Ammon's horn (tissue), 1 donor: Measurements from ENCODE around the gene FOLR1.
A peak's percentile ranks its signal among the peaks of the same experiment; 100 is the strongest.
"Not testable (repeated sequence)": the region's sequence is repeated elsewhere in the genome, so short reads cannot be mapped to it uniquely, and the experiment has no call there.

Source experiments
- DNase-seq: peaks from one replicate; pipeline ENCODE4 v3.0.0-alpha.2; 2016; ENCODE audit warnings: low spot score

FOLR1 gene

DNA sequence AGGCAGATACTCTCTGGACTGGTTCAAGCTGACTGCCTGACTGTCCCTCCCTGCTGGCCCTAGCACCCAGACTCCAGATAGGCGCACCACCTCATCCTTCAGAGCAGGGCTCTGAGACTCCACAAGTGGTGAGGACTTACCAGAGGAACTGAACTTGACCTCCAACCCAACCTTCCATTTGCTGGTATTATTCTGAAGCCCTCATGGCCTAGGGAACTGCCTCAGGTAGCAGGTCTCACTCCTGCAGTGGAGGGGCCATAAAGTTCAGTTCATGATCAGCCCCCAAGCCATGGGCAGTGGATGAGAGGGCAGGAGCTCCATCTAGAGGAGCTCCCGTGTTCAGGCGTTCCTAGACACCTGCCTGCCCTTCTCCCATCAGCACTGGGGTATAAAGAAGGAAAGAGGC is 10.4 kb upstream of the FOLR1 start:
- not testable (repeated sequence) for DNase-seq

- no peak for DNase-seq
Observed at GRCh38 chr11:72188267-72188666, 3.7 kb upstream of the FOLR1 start.

DNA sequence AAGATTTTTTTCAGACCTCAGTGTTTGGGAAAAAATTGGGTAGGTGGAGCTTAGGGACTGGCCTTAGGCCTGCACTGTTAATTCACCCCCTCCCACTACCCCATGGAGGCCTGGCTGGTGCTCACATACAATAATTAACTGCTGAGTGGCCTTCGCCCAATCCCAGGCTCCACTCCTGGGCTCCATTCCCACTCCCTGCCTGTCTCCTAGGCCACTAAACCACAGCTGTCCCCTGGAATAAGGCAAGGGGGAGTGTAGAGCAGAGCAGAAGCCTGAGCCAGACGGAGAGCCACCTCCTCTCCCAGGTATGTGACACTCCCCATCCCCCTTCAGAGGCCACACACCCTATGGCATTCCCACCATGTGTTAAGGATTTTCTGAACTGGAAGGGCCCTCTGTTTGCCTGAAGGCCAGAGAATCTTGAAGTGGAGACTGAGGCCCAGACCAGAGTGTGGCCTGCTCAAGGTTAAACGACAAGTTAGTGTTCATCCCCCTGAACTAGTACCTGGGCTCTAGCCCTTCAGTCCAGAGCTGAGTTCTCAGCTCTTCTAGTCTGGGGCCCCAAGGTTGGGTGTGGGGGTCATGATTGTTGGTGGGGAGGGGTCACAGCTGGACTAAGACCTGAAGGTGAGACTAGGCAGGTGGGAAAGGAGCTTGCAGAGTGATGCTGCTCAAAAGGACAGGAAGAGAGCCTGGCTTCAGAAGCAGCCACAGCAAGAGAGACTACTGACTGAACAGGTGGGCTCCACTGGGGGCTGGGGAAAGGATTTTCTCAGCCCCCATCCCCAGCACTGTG is 2.3 kb upstream of the FOLR1 start:
- peak; percentile 60 for DNase-seq

DNA sequence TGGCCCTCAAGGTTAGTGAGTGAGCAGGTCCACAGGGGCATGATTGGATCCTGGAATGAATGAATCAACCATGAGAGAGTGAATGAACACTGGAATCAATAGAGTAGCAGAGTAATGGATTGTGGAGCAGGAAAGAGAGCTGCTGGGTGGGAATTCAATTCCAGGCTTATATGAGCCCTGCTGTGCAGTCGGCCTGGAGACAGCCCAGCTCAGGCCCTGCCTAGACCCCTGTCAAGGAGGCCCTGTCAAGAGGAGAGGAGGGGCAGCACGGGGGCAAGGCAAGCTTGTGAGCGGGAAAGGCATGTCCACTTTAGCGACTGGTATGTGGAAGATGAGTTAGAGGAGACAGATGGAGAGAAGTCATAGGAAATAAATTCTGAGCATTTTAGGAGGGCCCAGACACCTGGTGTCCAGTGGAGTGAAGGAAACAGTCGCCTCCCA is 1.3 kb upstream of the FOLR1 start:
- no peak for DNase-seq

DNA sequence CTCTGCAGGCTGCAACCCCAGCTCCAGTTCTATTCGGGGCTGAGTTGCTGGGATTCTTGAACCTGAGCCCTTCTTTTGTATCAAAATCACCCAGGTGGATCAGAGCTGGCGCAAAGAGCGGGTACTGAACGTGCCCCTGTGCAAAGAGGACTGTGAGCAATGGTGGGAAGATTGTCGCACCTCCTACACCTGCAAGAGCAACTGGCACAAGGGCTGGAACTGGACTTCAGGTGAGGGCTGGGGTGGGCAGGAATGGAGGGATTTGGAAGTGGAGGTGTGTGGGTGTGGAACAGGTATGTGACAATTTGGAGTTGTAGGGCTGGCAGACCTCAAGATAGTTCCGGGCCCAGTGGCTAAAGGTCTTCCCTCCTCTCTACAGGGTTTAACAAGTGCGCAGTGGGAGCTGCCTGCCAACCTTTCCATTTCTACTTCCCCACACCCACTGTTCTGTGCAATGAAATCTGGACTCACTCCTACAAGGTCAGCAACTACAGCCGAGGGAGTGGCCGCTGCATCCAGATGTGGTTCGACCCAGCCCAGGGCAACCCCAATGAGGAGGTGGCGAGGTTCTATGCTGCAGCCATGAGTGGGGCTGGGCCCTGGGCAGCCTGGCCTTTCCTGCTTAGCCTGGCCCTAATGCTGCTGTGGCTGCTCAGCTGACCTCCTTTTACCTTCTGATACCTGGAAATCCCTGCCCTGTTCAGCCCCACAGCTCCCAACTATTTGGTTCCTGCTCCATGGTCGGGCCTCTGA is 3.8 kb downstream of the FOLR1 start:
- no peak for DNase-seq

DNA sequence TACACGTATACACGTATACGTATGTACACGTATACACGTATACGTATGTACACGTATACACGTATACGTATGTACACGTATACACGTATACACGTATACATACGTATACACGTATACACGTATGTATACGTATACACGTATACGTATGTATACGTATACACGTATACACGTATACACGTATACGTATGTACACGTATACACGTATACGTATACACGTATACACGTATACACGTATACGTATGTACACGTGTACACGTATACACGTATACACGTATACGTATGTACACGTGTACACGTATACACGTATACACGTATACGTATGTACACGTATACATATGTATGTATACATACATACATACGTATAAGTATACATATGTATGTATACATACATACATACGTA is 9.5 kb downstream of the FOLR1 start:
- not testable (repeated sequence) for DNase-seq

- DNase-seq, result no peak
Observed at GRCh38 chr11:72202571-72202970, 10.6 kb downstream of the FOLR1 start.

DNA sequence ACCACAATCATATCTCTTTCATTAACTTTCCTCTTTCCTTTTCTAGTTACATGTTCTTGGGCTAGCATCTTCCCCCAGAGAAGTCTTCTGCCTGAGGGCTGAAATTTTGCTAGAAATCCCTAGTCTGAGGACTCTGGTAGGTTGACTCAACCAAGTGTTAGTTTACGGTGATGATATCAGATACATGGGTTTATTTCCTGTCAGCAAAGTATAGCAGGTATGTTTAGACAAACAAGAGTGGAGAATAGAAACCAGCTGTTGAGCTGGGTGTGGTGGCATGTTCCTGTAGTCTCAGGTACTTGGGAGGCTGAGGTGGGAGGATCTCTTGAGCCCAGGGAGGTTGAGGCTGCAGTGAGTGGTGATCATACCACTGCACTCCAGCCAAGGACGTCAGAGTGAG is 11.2 kb downstream of the FOLR1 start:
- DNase-seq, result no peak

GRCh38 chr11:72204886-72205285 is 12.9 kb downstream of the FOLR1 start:
- no peak for DNase-seq

DNA sequence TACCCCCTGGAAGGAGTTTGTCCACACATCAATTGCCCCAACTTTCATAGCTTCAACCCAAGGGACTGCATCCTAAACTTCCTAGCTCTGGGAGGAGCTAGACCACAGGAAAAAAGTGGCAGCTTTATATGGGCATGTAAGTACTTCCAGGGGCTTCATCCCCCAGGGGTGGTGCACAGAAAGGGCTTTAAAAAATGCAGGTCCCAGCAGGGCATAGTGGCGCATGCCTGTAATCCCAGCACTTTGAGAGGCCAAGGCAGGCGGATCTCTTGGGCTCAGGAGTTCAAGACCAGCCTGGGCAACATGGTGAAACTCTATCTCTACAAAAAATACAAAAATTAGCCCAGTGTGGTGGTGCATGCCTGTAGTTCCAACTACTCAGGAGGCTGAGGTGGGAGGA is 14.9 kb downstream of the FOLR1 start:
- DNase-seq, result not testable (repeated sequence)

DNA sequence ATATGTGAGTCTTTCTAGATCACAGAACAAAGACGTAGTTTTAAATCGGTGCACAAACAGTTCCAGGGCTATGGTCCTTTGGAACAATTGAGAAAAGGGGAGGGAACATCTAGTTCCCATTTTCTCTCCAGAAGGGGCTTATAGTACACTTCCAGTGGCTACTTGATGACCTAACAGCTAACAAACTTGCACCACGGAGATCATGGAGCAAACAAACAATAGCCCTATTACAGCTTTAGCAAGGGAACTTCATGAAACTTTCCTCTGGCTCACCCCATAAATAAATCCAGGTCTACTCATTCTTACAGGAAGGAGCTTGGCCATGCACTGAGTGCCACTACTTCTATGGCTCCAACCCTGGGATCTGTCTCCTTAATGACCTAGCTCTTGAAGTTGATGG is 16.3 kb downstream of the FOLR1 start:
- DNase-seq, result no peak

- DNase-seq, result no peak
Observed at GRCh38 chr11:72209101-72209500, 17.2 kb downstream of the FOLR1 start.

- no peak for DNase-seq
Observed at GRCh38 chr11:72216638-72217037, 24.7 kb downstream of the FOLR1 start, which contains the start of gene FOLR2. FOLR2 (plus strand) TSS chr11:72216794; CDS start chr11:72218585, 1,791 bp downstream.

GRCh38 chr11:72217841-72218240 is 25.9 kb downstream of the FOLR1 start:
- DNase-seq, result peak; percentile 33

DNA sequence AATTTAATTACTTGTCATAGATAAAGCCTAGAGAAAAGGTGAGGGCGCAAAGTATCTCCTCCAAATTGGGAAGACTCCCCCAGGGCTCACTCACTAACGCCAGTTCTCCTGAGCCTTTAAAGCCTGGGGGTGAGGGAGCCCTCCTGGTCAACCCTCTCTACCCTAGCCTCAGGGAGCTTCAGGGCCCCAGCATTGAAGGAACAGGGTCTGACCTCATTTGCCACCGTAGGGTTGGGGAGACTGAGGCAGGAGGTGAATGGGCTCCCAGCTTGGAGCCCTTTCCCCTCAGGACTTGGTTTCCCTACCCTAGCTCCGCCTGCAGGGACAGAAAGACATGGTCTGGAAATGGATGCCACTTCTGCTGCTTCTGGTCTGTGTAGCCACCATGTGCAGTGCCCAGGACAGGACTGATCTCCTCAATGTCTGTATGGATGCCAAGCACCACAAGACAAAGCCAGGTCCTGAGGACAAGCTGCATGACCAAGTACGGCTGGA is 26.4 kb downstream of the FOLR1 start:
- no peak for DNase-seq

- DNase-seq, result no peak
Observed at GRCh38 chr11:72220696-72221363, 28.9 kb downstream of the FOLR1 start.

GRCh38 chr11:72221386-72222075 is 29.6 kb downstream of the FOLR1 start:
- peak; percentile 40 for DNase-seq

- DNase-seq, result no peak
Observed at GRCh38 chr11:72222106-72222891, 30.4 kb downstream of the FOLR1 start.

GRCh38 chr11:72222907-72223614 is 31.1 kb downstream of the FOLR1 start:
- peak; percentile 87 for DNase-seq
